Measurements from ENCODE around the gene SPATS2L.

DNA sequence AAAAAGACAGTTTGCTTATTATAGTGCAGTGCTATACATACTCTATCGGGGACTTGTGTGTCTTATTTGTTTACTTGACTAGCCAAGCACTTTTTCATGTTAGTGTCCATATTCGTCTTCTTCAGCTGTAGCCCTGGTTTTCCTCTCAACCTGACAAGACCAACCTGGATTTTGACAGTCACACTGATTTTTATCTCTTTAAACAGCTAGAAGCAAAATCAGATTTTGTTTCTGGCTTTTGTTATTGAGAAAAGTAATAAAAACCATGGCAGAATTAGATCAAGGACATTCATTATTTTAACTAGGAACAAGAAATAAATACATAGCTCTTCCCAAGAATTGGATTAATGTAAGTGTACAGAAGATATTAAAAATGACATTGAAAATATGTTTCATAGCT lies 56.8 kb downstream of the SPATS2L start:
- TF ChIP-seq, protein P1, sequence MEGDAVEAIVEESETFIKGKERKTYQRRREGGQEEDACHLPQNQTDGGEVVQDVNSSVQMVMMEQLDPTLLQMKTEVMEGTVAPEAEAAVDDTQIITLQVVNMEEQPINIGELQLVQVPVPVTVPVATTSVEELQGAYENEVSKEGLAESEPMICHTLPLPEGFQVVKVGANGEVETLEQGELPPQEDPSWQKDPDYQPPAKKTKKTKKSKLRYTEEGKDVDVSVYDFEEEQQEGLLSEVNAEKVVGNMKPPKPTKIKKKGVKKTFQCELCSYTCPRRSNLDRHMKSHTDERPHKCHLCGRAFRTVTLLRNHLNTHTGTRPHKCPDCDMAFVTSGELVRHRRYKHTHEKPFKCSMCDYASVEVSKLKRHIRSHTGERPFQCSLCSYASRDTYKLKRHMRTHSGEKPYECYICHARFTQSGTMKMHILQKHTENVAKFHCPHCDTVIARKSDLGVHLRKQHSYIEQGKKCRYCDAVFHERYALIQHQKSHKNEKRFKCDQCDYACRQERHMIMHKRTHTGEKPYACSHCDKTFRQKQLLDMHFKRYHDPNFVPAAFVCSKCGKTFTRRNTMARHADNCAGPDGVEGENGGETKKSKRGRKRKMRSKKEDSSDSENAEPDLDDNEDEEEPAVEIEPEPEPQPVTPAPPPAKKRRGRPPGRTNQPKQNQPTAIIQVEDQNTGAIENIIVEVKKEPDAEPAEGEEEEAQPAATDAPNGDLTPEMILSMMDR (conservative IDR thresholded peaks at IDR 0.05 in 1 of 2, IDR thresholded peaks at IDR 0.05 in 1 of 2; ENCODE audit: extremely low read depth in 1 of 2, insufficient read depth in 1 of 2, low read depth in 1 of 2, low read length in 2 of 2), result no peak
- TF ChIP-seq EZH2 (IDR thresholded peaks at IDR 0.05; ENCODE audit: borderline replicate concordance, low read length), result no peak
